Measurements from ENCODE around the gene SEZ6.

- TF ChIP-seq CTCF (IDR thresholded peaks at IDR 0.05; ENCODE audit: low read length) (no peak), EZH2 (optimal IDR thresholded peaks at IDR 0.05; ENCODE audit: low read depth, low read length) (no peak)
These were observed 6.7 kb upstream of the SEZ6 start for GRCh38 chr17:29012535-29012934.

Measured in MM.1S (cell line).